GM10266 (cell line): ENCODE measurements around the gene POU2F2.

ENCODE experiments used
- DNase-seq: peaks from one replicate; pipeline ENCODE4 v3.0.0; 2012; ENCODE audit errors: extremely low spot score
- CTCF ChIP-seq: IDR thresholded peaks from 2 replicates; pipeline ENCODE4 v1.5.1; 2012; ENCODE audit warnings: mild to moderate bottlenecking, low read depth; ENCODE audit not compliant: control insufficient read depth, insufficient read depth; ENCODE audit errors: missing control alignments

Gene POU2F2

GRCh38 chr19:42150364-42150763 lies 18.1 kb upstream of the POU2F2 start:
- no peak for DNase-seq
- no peak for TF ChIP-seq CTCF

GRCh38 chr19:42149447-42150202 lies 17.4 kb upstream of the POU2F2 start:
- no peak for TF ChIP-seq CTCF
- DNase-seq, result no peak

GRCh38 chr19:42148266-42148665 lies 16.0 kb upstream of the POU2F2 start:
- DNase-seq, result no peak

GRCh38 chr19:42143341-42144234 lies 11.3 kb upstream of the POU2F2 start:
- TF ChIP-seq CTCF, result no peak

More at GRCh38 chr19:42148266-42148665, 16.0 kb upstream of the POU2F2 start:
- no peak for TF ChIP-seq CTCF

DNA sequence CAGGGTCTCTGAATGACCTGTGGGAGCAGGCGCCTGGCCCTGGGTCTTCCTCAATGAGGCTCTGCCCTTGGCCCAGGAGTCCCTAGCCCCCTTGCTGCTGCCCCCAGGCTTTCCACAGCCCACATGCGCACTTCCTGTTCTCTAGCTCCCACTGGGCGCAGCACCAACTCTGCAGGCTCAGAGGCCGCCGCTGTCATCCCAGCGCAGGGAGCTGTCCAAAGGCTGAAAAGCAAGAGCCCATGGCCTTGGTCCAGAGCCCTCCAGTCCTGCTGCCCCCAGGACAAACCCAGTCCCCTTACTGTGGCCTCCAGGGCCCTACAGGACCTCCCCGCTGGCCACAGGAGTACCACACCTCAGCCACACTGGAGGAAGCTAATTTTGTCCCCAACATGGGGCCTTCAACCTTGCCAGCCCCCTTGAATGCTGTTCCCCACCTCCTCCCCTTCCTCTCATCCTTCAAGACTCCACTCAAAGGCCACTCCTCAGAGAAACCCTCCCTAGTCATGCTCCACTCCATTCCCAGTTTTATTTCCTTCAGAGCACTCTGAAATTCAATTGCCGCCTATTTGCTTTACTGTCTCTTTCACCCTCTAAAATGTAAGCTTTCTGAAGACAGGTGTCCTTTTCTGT lies 8.0 kb upstream of the POU2F2 start:
- no peak for TF ChIP-seq CTCF

More at GRCh38 chr19:42143341-42144234, 11.3 kb upstream of the POU2F2 start:
- DNase-seq, result no peak

GRCh38 chr19:42134535-42135070 lies 2.4 kb upstream of the POU2F2 start:
- TF ChIP-seq CTCF, result no peak
- DNase-seq, result no peak

More for the DNA sequence above, 8.0 kb upstream of the POU2F2 start:
- no peak for DNase-seq
